Epithelial cell of proximal tubule (primary cell): Measurements from ENCODE around the gene GATD1. TPM values are rescaled to one million over a fixed set of nuclear protein-coding genes. Genes with fewer than 3 reads are reported as not detected.

Experiments used
- DNase-seq: peaks from one replicate; pipeline ENCODE4 v3.0.0-alpha.2; 2011; ENCODE audit warnings: low read depth
- H3K4me3 ChIP-seq: 2 replicates; pipeline ENCODE4 v1.5.1; 2011; ENCODE audit warnings: low read depth, mild to moderate bottlenecking, low read length
- total RNA-seq: library from RNA; depleted of rRNA; stranded (reverse); fragments of >200 nt; gene quantifications from 2 replicates; pipeline ENCODE4 v1.2.3, GENCODE V29; 2015
- TF ChIP-seq, protein P1 (sequence below): conservative IDR thresholded peaks from 2 replicates; pipeline ENCODE4 v1.5.1; 2012; ENCODE audit warnings: low read depth, mild to moderate bottlenecking, low read length

The GATD1 gene
- total RNA-seq, 1 donor from 2014 or later, result 68.8 TPM

- TF ChIP-seq, protein P1, sequence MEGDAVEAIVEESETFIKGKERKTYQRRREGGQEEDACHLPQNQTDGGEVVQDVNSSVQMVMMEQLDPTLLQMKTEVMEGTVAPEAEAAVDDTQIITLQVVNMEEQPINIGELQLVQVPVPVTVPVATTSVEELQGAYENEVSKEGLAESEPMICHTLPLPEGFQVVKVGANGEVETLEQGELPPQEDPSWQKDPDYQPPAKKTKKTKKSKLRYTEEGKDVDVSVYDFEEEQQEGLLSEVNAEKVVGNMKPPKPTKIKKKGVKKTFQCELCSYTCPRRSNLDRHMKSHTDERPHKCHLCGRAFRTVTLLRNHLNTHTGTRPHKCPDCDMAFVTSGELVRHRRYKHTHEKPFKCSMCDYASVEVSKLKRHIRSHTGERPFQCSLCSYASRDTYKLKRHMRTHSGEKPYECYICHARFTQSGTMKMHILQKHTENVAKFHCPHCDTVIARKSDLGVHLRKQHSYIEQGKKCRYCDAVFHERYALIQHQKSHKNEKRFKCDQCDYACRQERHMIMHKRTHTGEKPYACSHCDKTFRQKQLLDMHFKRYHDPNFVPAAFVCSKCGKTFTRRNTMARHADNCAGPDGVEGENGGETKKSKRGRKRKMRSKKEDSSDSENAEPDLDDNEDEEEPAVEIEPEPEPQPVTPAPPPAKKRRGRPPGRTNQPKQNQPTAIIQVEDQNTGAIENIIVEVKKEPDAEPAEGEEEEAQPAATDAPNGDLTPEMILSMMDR, result no peak
- H3K4me3 ChIP-seq, result no peak overlapping the region
- no peak for DNase-seq
These were observed 16.9 kb upstream of the GATD1 start for GRCh38 chr11:794013-794765.

- DNase-seq, result no peak
- H3K4me3 ChIP-seq, result no peak overlapping the region
- TF ChIP-seq, protein P1, result no peak
These were observed 16.3 kb upstream of the GATD1 start for GRCh38 chr11:793556-793955.

DNA sequence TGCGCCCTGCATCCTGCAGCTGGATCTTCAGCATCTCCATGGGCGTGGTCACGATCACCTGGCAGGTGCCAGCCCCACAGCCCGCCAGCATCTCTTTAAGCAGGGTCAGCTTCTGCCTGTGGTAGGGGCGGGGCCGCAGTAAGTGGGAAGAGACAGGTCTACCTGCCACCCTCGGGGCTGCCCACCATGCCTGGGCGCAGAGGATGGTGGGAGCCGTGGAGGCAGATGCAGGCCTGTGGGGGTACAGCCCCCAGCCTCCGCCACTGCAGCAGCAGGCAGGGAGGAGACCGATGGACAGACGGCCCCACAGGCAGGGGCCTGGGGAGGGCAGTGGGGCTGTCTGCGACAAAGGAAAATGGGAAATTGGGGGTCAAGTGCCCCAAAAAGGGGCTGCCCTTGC lies 15.6 kb upstream of the GATD1 start:
- TF ChIP-seq, protein P1, result no peak
- no peak for DNase-seq
- H3K4me3 ChIP-seq, result no peak overlapping the region

GRCh38 chr11:792535-792821 lies 15.2 kb upstream of the GATD1 start:
- no peak overlapping the region for H3K4me3 ChIP-seq
- no peak for DNase-seq
- TF ChIP-seq, protein P1, result no peak

DNA sequence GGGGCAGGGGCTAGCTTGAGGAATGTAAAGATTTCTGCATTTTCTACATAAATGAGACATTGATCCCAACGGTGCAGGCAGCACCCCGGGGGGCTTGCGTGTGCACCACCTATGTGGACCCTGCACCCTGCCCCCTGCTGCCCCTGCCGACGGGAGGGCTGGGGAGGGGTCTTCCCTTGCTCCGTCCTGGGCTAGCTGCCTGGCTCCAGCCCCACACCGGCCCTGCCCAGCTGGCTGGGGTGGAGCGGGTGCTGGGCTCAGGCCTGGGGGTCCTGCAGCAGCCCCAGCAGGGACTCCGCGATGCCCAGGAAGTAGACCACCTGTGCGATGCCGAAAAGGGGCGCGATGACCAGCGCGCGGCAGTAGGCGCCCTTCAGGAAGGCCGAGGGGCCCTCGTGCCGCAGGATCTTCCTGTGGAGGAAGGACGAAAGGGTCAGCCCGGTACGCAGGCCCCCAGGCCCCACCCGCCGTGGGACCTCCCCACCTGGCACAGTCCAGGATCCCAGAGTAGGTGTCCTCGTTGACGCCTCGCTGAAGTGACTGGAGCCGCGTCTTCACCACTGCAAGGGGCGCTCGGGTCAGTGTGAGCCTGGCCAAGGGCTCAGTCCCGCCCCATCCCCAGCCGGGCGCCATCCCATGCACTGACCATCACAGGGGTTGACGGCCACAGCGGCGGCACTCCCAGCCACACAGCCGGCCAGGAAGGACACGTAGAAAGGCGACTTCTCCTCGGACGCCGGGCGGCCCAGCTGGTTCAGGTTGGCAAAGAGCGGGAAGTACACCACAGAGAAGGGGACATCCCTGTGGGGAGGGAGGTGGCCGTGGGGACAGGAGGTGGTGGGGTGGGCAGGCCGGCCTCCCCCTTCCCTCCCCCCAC lies 14.6 kb upstream of the GATD1 start:
- TF ChIP-seq, protein P1, result no peak

GRCh38 chr11:790721-791564 lies 13.7 kb upstream of the GATD1 start:
- H3K4me3 ChIP-seq, result no peak overlapping the region
- no peak for DNase-seq
- TF ChIP-seq, protein P1, result no peak

More for the DNA sequence above, 14.6 kb upstream of the GATD1 start:
- DNase-seq, result no peak
- no peak overlapping the region for H3K4me3 ChIP-seq
